Measurements from ENCODE around the gene MAML2. TPM values are rescaled to one million over a fixed set of nuclear protein-coding genes. Genes with fewer than 3 reads are reported as not detected.

The MAML2 gene
- total RNA-seq, 5 donors from 2014 or later (not counting 1 experiment from before 2014, with no cell fraction given): 30.4 to 66.7 (median 35.1) TPM

DNA sequence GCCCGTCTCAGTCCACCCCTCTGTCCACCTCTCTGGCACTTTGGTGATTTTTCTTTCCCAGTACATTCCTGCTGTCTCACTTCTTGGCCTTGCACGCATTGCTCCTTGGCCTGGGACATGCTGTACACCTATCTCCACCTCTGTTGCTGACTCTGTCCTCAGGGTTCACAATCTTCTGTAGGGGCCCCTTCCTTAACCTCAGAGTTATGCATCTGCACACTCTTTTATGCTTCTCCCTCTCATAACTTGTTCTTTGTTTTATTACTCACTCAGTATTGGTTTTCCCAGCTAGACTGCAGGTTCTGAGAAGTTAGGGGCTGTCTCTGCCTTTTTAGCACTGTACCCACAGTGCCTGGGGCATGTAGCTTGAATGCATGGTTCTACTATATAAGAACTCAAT, 279.9 kb downstream of the MAML2 start:
- peak overlapping the region in 1 of 3 donors; percentile 2 for H3K4me3 Mint-ChIP-seq
- ATAC-seq (replicated peaks in 1 of 4) (no peak), DNase-seq (no peak)
- Histone ChIP-seq H3K27ac (ENCODE audit: low read length) (no peak overlapping the region), H3K9me3 (no peaks in the 10 kb centered on the region), H3K4me1 (ENCODE audit: control insufficient read depth in 1 of 2, extremely low read depth in 1 of 2, insufficient read depth in 2 of 2, low read length in 2 of 2) (peaks cover 4 to 18% of the 10 kb centered on the region in 2 experiments), H3K27me3 (replicated peaks in 1 of 2; ENCODE audit: control insufficient read depth in 2 of 2, extremely low read depth in 1 of 2, insufficient read depth in 2 of 2, low read length in 1 of 2) (no peaks in the 10 kb centered on the region), H3K36me3 (ENCODE audit: control insufficient read depth in 2 of 2, extremely low read depth in 1 of 2, insufficient read depth in 1 of 2, low read length in 1 of 2) (no peaks in the 10 kb centered on the region), H3K4me3 (ENCODE audit: control insufficient read depth in 1 of 2, extremely low read depth in 1 of 2, low read length in 1 of 2) (no peak overlapping the region)
- peaks cover 69 to 76% (median 71%) of the 10 kb centered on the region in 3 donors for H3K4me1 Mint-ChIP-seq
- ChIA-PET POLR2A (interaction anchor here in 1 of 2 donors (0.6 kb wide), 1 partner anchor 13 kb away, joined by 7 read pairs; no protein-coding TSS in a partner anchor), CTCF (interaction anchor here (1.0 to 2.1 kb wide), 2 partner anchors 280 kb away, joined by 3 to 11 read pairs; partner anchors contain the start of gene MAML2 (in 2 of the 2))
- H3K27ac Mint-ChIP-seq: peak overlapping the region; percentile 11 to 56
- peaks cover 27% of the 10 kb centered on the region for H3K36me3 Mint-ChIP-seq
- no peaks in the 10 kb centered on the region for H3K27me3 Mint-ChIP-seq
- WGBS (ENCODE audit: insufficient coverage): 89% methylated on average over 2 of the region's 2 CpGs
- no peaks in the 10 kb centered on the region for H3K9me3 Mint-ChIP-seq

DNA sequence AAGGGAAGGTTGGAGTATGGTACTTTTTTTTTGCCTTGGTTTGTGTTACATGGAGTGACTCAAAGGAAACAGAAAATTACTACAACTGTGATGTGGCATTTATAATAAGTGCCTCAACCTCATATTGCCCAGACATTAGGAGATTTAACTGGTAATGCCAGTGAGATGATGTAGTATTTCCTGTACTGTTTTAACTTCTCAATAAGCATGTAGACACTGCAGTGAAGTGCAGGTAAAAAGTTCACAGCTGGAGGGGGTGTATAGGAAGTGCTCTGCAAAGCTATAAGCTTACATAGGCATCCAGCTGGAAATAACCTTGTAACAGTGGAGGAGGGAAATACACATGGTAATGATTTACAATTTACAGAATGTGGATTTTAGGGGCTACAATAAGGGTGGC, 280.9 kb downstream of the MAML2 start:
- ChIA-PET POLR2A (no interaction called here), CTCF (interaction anchor here in 1 of 2 donors (0.8 to 2.1 kb wide), 3 partner anchors 199 to 332 kb away, joined by 3 to 11 read pairs (median 4); partner anchors contain the start of gene MAML2)
- Mint-ChIP-seq H3K27me3 (no peaks in the 10 kb centered on the region), H3K27ac (peak overlapping the region; percentile 59 to 71), H3K36me3 (peaks cover 30% of the 10 kb centered on the region), H3K9me3 (no peaks in the 10 kb centered on the region), H3K4me3 (no peak overlapping the region), H3K4me1 (peaks cover 67 to 76% (median 70%) of the 10 kb centered on the region in 3 donors)
- Histone ChIP-seq H3K27ac (ENCODE audit: low read length) (no peak overlapping the region), H3K4me3 (ENCODE audit: control insufficient read depth in 1 of 2, extremely low read depth in 1 of 2, low read length in 1 of 2) (no peak overlapping the region), H3K4me1 (ENCODE audit: control insufficient read depth in 1 of 2, extremely low read depth in 1 of 2, insufficient read depth in 2 of 2, low read length in 2 of 2) (peaks cover 4 to 15% of the 10 kb centered on the region in 2 experiments), H3K27me3 (replicated peaks in 1 of 2; ENCODE audit: control insufficient read depth in 2 of 2, extremely low read depth in 1 of 2, insufficient read depth in 2 of 2, low read length in 1 of 2) (no peaks in the 10 kb centered on the region), H3K9me3 (no peaks in the 10 kb centered on the region), H3K36me3 (ENCODE audit: control insufficient read depth in 2 of 2, extremely low read depth in 1 of 2, insufficient read depth in 1 of 2, low read length in 1 of 2) (no peaks in the 10 kb centered on the region)
- ATAC-seq (replicated peaks in 1 of 4) (peak; percentile 84 to 98 (median 94)), DNase-seq (peak in 21 of 35 experiments; percentile 7 to 49 (median 16))

DNA sequence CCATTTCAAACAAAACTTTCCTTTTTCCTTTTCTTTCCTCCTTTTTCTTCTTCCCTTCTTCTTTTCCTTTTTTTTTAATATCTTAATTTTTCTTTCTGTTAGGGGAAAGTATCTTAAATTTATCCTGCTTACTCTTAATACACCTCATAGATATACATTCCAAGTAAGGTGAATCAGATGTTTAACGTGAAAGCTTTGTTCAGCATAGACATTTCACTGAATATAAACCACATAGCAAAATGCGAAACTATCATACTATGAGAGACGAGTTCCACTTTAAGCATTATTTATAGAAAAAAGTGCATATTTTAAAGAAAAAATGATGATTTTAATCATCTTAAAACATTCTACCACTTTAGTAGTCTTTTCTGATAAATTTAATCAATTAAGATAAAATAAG, 281.3 kb downstream of the MAML2 start:
- H3K27ac ChIP-seq (ENCODE audit: low read length): no peak overlapping the region
- H3K4me1 ChIP-seq (ENCODE audit: control insufficient read depth in 1 of 2, extremely low read depth in 1 of 2, insufficient read depth in 2 of 2, low read length in 2 of 2): peaks cover 4 to 15% of the 10 kb centered on the region in 2 experiments
- H3K9me3 ChIP-seq: no peaks in the 10 kb centered on the region
- DNase-seq: no peak
- WGBS (ENCODE audit: insufficient coverage): no CpG with 5 or more reads among the region's 3 CpGs
- no peaks in the 10 kb centered on the region for H3K27me3 ChIP-seq (replicated peaks in 1 of 2; ENCODE audit: control insufficient read depth in 2 of 2, extremely low read depth in 1 of 2, insufficient read depth in 2 of 2, low read length in 1 of 2)
- H3K4me3 ChIP-seq (ENCODE audit: control insufficient read depth in 1 of 2, extremely low read depth in 1 of 2, low read length in 1 of 2): no peak overlapping the region
- CTCF ChIA-PET: interaction anchor here in 1 of 2 donors (0.8 to 2.1 kb wide), 4 partner anchors 199 to 332 kb away, joined by 3 to 11 read pairs (median 4); partner anchors contain the start of gene MAML2
- no peak for ATAC-seq (replicated peaks in 1 of 4)
- POLR2A ChIA-PET: no interaction called here
- Mint-ChIP-seq H3K36me3 (peaks cover 28% of the 10 kb centered on the region), H3K4me3 (no peak overlapping the region), H3K27ac (peak overlapping the region in 1 of 2 donors; percentile 71), H3K27me3 (no peaks in the 10 kb centered on the region), H3K9me3 (no peaks in the 10 kb centered on the region), H3K4me1 (peaks cover 67 to 76% (median 70%) of the 10 kb centered on the region in 3 donors)
- no peaks in the 10 kb centered on the region for H3K36me3 ChIP-seq (ENCODE audit: control insufficient read depth in 2 of 2, extremely low read depth in 1 of 2, insufficient read depth in 1 of 2, low read length in 1 of 2)

DNA sequence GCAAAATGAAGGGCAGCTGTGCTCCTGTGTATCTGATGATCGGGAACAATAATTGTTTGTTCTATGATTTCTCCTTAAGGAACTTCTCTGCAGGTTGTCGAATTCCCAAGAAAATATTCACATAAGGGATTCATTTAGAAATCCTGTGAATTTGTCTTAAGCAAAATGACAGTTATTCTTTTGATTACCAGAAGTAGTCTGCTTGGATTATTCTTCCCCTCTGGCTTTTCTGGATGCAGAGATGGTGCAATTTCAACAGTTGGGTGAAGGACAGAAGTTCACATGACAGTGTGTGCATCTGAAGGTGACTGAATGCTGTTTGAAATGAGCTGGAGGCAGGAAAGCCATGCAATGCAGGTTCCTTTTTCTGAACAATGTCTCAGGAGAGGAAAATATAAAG, 281.9 kb downstream of the MAML2 start:
- H3K9me3 Mint-ChIP-seq: no peaks in the 10 kb centered on the region
- Histone ChIP-seq H3K27ac (ENCODE audit: low read length) (no peak overlapping the region), H3K36me3 (ENCODE audit: control insufficient read depth in 2 of 2, extremely low read depth in 1 of 2, insufficient read depth in 1 of 2, low read length in 1 of 2) (no peaks in the 10 kb centered on the region), H3K9me3 (no peaks in the 10 kb centered on the region), H3K4me3 (ENCODE audit: control insufficient read depth in 1 of 2, extremely low read depth in 1 of 2, low read length in 1 of 2) (no peak overlapping the region), H3K27me3 (replicated peaks in 1 of 2; ENCODE audit: control insufficient read depth in 2 of 2, extremely low read depth in 1 of 2, insufficient read depth in 2 of 2, low read length in 1 of 2) (no peaks in the 10 kb centered on the region), H3K4me1 (ENCODE audit: control insufficient read depth in 1 of 2, extremely low read depth in 1 of 2, insufficient read depth in 2 of 2, low read length in 2 of 2) (peaks cover 4 to 15% of the 10 kb centered on the region in 2 experiments)
- H3K36me3 Mint-ChIP-seq: peaks cover 25% of the 10 kb centered on the region
- CTCF ChIA-PET: interaction anchor here in 1 of 2 donors (0.8 to 1.4 kb wide), 4 partner anchors 11 to 333 kb away, joined by 3 to 4 read pairs (median 3); partner anchors contain the start of gene MAML2
- POLR2A ChIA-PET: no interaction called here
- no peaks in the 10 kb centered on the region for H3K27me3 Mint-ChIP-seq
- no CpG with 5 or more reads among the region's 2 CpGs for WGBS (ENCODE audit: insufficient coverage)
- no peak overlapping the region for H3K4me3 Mint-ChIP-seq
- DNase-seq (no peak), ATAC-seq (replicated peaks in 1 of 4) (no peak)
- peak overlapping the region; percentile 4 to 35 for H3K27ac Mint-ChIP-seq
- H3K4me1 Mint-ChIP-seq: peaks cover 68 to 75% (median 71%) of the 10 kb centered on the region in 3 donors

DNA sequence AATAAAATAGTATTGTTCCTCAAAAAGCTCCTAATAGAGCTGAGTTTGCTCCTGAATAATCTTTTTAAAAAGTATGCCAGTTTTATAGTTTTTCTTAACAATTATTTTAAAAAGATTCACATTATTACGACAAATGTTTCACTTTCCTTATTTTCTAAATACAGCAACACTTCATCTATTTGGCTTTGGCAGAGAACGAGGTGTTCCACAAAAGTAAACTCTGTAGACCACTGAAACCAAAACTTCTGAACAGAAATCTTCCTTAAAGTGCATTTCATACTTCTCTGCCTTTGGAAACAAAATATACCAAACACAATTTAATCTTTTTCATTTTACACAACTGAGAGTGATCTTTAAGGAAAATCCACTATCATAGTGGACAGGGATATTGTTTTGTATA, 285.5 kb downstream of the MAML2 start:
- Mint-ChIP-seq H3K36me3 (peaks cover 40% of the 10 kb centered on the region), H3K27me3 (no peaks in the 10 kb centered on the region), H3K27ac (peak overlapping the region; percentile 11 to 40), H3K4me3 (no peak overlapping the region), H3K9me3 (no peaks in the 10 kb centered on the region), H3K4me1 (peaks cover 63 to 73% (median 65%) of the 10 kb centered on the region in 3 donors)
- Histone ChIP-seq H3K4me1 (ENCODE audit: control insufficient read depth in 1 of 2, extremely low read depth in 1 of 2, insufficient read depth in 2 of 2, low read length in 2 of 2) (peaks cover 2 to 11% of the 10 kb centered on the region in 2 experiments), H3K27ac (ENCODE audit: low read length) (no peak overlapping the region), H3K27me3 (replicated peaks in 1 of 2; ENCODE audit: control insufficient read depth in 2 of 2, extremely low read depth in 1 of 2, insufficient read depth in 2 of 2, low read length in 1 of 2) (no peaks in the 10 kb centered on the region), H3K4me3 (ENCODE audit: control insufficient read depth in 1 of 2, extremely low read depth in 1 of 2, low read length in 1 of 2) (no peak overlapping the region), H3K36me3 (ENCODE audit: control insufficient read depth in 2 of 2, extremely low read depth in 1 of 2, insufficient read depth in 1 of 2, low read length in 1 of 2) (peaks cover 0 to 9% of the 10 kb centered on the region in 2 donors), H3K9me3 (no peaks in the 10 kb centered on the region)
- DNase-seq: no peak
- ATAC-seq (replicated peaks in 1 of 4): no peak
- 79% methylated on average over 2 of the region's 2 CpGs for WGBS (ENCODE audit: insufficient coverage)
- CTCF ChIA-PET: interaction anchor here in 1 of 2 donors (0.8 to 6.7 kb wide), 2 partner anchors 283 to 336 kb away, joined by 3 to 145 read pairs; partner anchors contain the start of gene MAML2
- POLR2A ChIA-PET: interaction anchor here in 1 of 2 donors (0.5 to 0.7 kb wide), 3 partner anchors 15 to 285 kb away, joined by 3 to 4 read pairs (median 3); partner anchors contain the start of gene MAML2

DNA sequence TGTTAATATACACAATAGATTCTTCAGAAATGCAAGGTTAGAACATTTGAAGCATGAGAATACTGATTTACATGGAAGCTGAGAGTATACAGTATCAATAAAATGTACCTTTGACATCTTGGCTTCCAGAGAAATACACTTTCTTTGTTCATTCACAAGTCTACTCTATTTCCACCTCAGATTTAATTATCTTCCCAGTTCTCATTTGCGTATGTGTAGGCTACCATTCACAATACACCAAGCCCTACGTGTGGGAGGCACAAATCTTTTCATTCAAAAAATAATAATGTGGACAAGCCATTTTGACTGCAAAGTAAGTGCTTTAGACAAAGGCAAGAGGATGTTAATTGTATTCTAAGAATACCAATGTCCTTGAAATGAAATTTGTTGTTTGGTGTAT, 286.4 kb downstream of the MAML2 start:
- Histone ChIP-seq H3K9me3 (no peaks in the 10 kb centered on the region), H3K27me3 (replicated peaks in 1 of 2; ENCODE audit: control insufficient read depth in 2 of 2, extremely low read depth in 1 of 2, insufficient read depth in 2 of 2, low read length in 1 of 2) (no peaks in the 10 kb centered on the region), H3K27ac (ENCODE audit: low read length) (no peak overlapping the region), H3K4me1 (ENCODE audit: control insufficient read depth in 1 of 2, extremely low read depth in 1 of 2, insufficient read depth in 2 of 2, low read length in 2 of 2) (peaks cover 0 to 5% of the 10 kb centered on the region in 2 experiments), H3K4me3 (ENCODE audit: control insufficient read depth in 1 of 2, extremely low read depth in 1 of 2, low read length in 1 of 2) (no peak overlapping the region), H3K36me3 (ENCODE audit: control insufficient read depth in 2 of 2, extremely low read depth in 1 of 2, insufficient read depth in 1 of 2, low read length in 1 of 2) (peaks cover 0 to 11% of the 10 kb centered on the region in 2 donors)
- no peak overlapping the region for H3K4me3 Mint-ChIP-seq
- no peaks in the 10 kb centered on the region for H3K9me3 Mint-ChIP-seq
- no peak for DNase-seq
- ATAC-seq (replicated peaks in 1 of 4): no peak
- H3K36me3 Mint-ChIP-seq: peaks cover 42% of the 10 kb centered on the region
- peak overlapping the region; percentile 6 to 76 for H3K27ac Mint-ChIP-seq
- POLR2A ChIA-PET: interaction anchor here (0.5 to 0.7 kb wide), 5 partner anchors 126 to 959 kb away, joined by 3 to 8 read pairs (median 4); no protein-coding TSS in a partner anchor
- H3K27me3 Mint-ChIP-seq: no peaks in the 10 kb centered on the region
- WGBS (ENCODE audit: insufficient coverage): no CpG with 5 or more reads among the region's 2 CpGs
- CTCF ChIA-PET: interaction anchor here (0.6 to 6.7 kb wide), 13 partner anchors 16 to 338 kb away, joined by 3 to 145 read pairs (median 4); partner anchors contain the start of genes MAML2 (in 2 of the 2), CCDC82 (in 1 of the 2) and JRKL (in 1 of the 2)
- peaks cover 59 to 67% (median 60%) of the 10 kb centered on the region in 3 donors for H3K4me1 Mint-ChIP-seq
